ENCODE measurements around the gene STOML1.

- no peak for TF ChIP-seq GATA3 (IDR thresholded peaks at IDR 0.05; ENCODE audit: low read depth, low read length)
- no peak for TF ChIP-seq GATA2 (IDR thresholded peaks at IDR 0.05; ENCODE audit: low read depth, low read length)
Measured at GRCh38 chr15:73952171-73952912, 39.8 kb downstream of the STOML1 start.

Measured in SH-SY5Y (cell line).